Panc1 (cell line): Measurements from ENCODE around the gene TRIO.

Experiments used
- TF ChIP-seq, protein P1 (sequence below): fragments of 450-650 bp; IDR thresholded peaks from 2 replicates; pipeline ENCODE4 v1.5.1; 2017; ENCODE audit warnings: mild to moderate bottlenecking
- TF ChIP-seq, protein P2 (sequence below), 2 experiments: IDR thresholded peaks; 2 replicates each; pipeline ENCODE4 v1.6.1; 2011 to 2012; ENCODE audit warnings: low read depth in 2 of 2, control low read depth in 1 of 2, low read length in 1 of 2, mild to moderate bottlenecking in 1 of 2, moderate library complexity in 1 of 2; ENCODE audit not compliant: insufficient read depth in 1 of 2

- TF ChIP-seq, protein P1, sequence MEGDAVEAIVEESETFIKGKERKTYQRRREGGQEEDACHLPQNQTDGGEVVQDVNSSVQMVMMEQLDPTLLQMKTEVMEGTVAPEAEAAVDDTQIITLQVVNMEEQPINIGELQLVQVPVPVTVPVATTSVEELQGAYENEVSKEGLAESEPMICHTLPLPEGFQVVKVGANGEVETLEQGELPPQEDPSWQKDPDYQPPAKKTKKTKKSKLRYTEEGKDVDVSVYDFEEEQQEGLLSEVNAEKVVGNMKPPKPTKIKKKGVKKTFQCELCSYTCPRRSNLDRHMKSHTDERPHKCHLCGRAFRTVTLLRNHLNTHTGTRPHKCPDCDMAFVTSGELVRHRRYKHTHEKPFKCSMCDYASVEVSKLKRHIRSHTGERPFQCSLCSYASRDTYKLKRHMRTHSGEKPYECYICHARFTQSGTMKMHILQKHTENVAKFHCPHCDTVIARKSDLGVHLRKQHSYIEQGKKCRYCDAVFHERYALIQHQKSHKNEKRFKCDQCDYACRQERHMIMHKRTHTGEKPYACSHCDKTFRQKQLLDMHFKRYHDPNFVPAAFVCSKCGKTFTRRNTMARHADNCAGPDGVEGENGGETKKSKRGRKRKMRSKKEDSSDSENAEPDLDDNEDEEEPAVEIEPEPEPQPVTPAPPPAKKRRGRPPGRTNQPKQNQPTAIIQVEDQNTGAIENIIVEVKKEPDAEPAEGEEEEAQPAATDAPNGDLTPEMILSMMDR, result no peak
- TF ChIP-seq, protein P2, sequence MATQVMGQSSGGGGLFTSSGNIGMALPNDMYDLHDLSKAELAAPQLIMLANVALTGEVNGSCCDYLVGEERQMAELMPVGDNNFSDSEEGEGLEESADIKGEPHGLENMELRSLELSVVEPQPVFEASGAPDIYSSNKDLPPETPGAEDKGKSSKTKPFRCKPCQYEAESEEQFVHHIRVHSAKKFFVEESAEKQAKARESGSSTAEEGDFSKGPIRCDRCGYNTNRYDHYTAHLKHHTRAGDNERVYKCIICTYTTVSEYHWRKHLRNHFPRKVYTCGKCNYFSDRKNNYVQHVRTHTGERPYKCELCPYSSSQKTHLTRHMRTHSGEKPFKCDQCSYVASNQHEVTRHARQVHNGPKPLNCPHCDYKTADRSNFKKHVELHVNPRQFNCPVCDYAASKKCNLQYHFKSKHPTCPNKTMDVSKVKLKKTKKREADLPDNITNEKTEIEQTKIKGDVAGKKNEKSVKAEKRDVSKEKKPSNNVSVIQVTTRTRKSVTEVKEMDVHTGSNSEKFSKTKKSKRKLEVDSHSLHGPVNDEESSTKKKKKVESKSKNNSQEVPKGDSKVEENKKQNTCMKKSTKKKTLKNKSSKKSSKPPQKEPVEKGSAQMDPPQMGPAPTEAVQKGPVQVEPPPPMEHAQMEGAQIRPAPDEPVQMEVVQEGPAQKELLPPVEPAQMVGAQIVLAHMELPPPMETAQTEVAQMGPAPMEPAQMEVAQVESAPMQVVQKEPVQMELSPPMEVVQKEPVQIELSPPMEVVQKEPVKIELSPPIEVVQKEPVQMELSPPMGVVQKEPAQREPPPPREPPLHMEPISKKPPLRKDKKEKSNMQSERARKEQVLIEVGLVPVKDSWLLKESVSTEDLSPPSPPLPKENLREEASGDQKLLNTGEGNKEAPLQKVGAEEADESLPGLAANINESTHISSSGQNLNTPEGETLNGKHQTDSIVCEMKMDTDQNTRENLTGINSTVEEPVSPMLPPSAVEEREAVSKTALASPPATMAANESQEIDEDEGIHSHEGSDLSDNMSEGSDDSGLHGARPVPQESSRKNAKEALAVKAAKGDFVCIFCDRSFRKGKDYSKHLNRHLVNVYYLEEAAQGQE (IDR thresholded peaks at IDR 0.05; ENCODE audit: insufficient read depth in 1 of 2, low read depth in 2 of 2, low read length in 1 of 2), result no peak
Observed at GRCh38 chr5:14218011-14218410, 74.9 kb downstream of the TRIO start.
